ENCODE measurements around the gene PACSIN1. TPM values are rescaled to one million over a fixed set of nuclear protein-coding genes. Genes with fewer than 3 reads are reported as not detected.

PACSIN1 gene
- total RNA-seq, 1 experiment from 2014 or later, result not detected

DNA sequence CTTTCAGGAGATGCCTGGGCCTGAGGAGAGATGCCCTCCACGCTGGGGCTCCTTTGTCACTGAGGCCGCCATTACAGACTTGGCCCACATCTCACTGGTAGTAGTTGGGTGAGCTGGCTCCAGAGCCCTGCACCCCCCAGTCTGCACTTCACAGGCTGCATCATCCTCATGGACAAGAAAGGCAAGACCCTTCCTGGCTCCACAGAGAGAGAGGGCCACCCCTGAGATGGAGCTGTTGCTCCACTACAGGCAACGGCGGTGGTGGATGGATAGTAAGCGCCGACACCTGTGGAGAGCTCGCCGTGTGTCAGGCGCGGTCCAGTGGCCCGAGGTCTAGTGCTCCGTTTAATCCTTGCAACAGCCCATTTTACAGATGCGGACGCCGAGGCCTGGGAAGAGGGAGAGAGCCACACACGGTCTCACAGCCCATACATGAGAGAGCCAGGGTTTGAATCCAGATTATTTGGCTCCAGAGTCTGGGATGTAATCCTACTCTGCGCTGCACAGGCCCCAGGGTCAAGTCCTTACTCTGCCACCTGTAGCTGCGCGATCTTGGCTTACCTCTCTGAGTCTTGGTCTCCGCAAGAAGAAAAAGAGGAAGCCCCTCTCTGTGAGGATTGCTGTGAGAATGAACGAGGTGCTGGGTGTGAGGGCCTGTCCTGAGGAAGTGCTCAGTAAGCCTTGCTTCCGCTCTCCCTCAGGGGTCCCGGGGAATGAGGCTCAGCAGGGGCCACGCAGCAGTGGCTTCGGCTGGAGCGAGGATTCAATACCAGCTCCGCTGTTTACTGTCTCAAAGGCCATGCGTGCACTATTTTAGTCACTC lies 55.8 kb downstream of the PACSIN1 start:
- in situ Hi-C loops (cut with HindIII; ENCODE audit: low pct_unique_long_range_greater_than_20kb, low sequenced_read_pairs), result no loop called here
- no peak for DNase-seq (ENCODE audit: low read depth)

DNA sequence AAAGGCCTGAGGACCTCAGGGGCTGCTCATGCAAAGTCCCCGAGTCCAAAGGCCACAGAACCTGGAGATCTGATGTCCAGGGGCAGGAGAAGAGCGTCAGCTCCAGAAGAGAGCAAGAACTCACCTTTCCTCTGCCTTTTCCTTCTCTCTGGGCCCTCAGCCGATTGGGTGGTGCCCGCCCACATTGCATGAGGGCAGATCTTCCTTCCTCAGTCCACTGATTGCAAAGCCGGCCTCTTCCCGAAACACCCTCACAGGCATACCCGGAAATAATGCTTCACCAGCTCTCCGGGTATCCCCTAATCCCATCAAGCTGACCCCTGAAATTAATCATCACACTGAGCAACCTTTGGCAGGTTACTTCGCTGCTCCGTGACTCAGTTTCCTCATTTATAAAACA lies 56.9 kb downstream of the PACSIN1 start:
- in situ Hi-C loops (cut with HindIII; ENCODE audit: low pct_unique_long_range_greater_than_20kb, low sequenced_read_pairs), result no loop called here
- DNase-seq (ENCODE audit: low read depth), result no peak

DNA sequence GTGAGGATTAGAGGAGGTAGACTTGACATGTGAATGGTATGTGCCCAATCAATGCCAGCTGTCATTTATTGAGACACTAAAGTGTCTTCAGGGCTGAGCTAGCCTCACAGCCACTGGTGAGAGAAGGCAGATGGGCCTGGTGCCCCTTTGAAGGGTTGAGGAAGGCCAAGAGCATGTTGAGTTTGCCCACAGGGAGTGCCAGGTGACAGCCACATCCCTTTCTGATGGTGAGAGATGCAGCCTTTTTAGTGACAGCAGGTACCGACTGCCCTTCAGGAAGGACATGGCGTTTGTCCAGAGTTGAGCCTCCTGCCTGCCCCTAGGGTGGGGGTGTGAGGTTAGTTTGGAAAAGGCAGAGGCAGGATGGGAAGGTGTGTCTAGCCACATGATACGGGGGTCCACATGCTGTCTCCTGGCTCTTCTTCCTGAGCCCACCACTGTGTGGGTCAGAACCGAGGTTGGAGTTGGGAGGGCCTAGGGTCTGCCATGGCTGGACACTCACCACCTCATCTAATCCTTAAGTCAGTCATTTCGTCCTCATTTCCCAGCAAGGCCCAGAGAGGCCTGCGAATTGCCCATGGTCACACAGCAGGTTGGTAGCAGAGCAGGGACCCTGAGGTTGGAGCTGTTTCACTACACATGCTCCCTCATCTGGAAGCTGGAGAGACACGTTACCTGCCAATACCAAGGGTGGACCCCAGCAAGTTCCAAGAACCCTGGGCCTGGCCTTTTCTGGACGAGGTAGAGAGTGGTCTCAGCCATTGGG lies 57.7 kb downstream of the PACSIN1 start:
- in situ Hi-C loops (cut with HindIII; ENCODE audit: low pct_unique_long_range_greater_than_20kb, low sequenced_read_pairs), result no loop called here
- no peak for DNase-seq (ENCODE audit: low read depth)

DNA sequence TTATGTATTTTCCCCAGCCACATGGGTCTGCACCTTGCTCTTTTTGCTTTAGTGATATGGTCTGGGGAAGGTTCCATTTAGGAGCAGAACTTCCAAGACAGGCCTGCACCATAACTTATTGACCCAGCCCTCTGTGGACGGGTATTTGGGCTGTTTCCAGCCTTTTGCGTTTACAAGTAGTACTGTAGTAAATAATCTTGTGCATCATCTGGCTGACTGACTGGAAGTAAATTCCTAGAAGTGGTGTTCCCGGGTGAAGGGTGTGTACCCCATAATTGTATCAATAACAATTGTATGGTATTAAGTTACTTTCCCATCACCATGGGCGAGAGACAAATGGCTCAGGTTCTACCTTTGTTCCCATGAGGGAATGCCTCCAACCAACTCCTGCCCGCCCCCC lies 58.6 kb downstream of the PACSIN1 start:
- in situ Hi-C loops (cut with HindIII; ENCODE audit: low pct_unique_long_range_greater_than_20kb, low sequenced_read_pairs), result no loop called here
- no peak for DNase-seq (ENCODE audit: low read depth)

DNA sequence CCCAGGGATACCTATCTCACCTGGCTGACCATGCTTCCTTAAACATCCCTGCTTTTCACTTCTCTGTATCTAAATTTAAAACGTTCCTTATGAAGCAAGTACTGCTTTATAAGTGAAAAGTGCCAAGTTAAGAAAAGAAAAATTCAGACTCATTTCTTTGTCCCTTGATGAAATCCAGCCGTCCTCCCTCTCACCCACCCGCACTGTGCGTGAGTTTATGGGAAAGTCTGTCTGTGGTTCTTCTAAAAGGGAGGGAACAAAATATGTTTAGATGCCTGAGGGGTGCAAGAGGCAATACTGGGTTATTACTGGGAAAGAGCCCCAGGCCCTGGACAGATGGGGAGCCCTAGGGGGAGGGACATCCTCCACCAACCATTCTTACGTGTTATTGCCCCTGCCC lies 59.1 kb downstream of the PACSIN1 start:
- DNase-seq (ENCODE audit: low read depth), result no peak

DNA sequence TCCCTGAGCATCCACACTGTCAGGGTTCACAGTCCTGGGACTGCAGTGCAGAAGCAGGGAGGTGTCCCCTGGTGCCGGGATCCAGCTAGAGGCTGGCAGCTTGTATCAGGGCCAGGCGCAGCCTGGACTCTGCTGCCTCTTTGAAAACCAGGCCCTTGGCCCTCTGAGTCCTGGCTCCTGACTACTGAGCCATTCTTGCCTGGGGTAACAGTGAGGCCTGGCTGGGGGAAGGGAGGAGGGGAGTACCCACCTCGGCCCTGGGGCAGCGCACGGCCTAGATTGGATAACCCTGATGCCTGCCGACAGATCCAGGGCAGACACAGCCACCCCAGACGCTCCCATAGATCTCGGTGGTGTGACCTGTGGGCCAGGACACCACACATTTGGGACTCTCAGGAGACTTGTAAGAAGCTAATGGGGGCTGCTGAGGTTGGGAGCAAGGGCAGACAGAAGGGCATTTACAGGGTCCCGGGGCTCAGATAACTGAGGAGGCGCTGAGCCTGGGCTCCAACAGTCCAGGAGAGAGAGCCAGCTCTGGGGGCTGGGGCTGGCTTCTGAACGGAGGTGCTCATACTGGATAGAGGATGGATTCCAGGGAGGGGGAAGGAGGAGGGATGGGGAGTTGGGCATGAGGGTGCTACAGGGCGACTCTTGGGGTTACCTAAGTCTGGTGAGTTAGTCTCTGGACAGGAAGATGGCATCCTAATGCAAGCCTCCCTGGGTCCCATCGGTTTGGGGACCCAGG lies 59.7 kb downstream of the PACSIN1 start:
- no peak for DNase-seq (ENCODE audit: low read depth)
- in situ Hi-C loops (cut with HindIII; ENCODE audit: low pct_unique_long_range_greater_than_20kb, low sequenced_read_pairs), result no loop called here

More for the DNA sequence above, 59.1 kb downstream of the PACSIN1 start:
- in situ Hi-C loops (cut with HindIII; ENCODE audit: low pct_unique_long_range_greater_than_20kb, low sequenced_read_pairs), result no loop called here

DNA sequence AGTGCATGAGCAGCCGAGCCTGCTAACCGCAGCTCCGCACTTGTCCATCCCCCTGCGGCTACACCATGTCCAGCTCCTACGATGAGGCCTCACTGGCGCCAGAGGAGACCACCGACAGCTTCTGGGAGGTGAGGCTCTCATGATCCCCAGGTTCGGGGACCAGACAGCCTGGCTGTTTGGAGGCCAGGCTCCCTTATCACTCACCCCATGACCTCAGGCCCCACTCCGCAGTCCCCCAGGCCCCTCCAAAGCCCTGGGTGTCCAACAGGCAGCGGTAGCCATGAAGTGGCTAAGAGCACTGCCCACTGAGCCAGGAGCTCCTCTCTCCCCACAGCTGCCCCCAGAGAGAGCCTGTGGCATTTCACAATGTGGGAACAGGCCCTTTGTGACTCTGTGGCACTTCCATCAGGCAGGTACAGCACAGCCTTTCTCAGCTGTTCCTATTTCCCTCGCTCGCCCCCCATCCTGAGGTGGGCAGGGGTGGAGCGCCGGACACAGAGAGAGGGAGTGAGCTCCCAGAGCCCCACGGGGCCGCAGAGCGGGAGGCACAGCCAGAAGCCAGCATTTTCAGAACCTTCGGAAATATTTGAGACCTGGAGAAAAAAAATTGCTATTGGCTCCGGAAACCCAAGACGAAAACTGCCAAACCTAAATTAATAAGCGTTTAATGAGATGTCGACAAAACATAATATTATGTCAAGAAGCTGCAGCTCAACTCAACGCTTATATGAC lies 60.5 kb downstream of the PACSIN1 start:
- in situ Hi-C loops (cut with HindIII; ENCODE audit: low pct_unique_long_range_greater_than_20kb, low sequenced_read_pairs), result no loop called here

DNA sequence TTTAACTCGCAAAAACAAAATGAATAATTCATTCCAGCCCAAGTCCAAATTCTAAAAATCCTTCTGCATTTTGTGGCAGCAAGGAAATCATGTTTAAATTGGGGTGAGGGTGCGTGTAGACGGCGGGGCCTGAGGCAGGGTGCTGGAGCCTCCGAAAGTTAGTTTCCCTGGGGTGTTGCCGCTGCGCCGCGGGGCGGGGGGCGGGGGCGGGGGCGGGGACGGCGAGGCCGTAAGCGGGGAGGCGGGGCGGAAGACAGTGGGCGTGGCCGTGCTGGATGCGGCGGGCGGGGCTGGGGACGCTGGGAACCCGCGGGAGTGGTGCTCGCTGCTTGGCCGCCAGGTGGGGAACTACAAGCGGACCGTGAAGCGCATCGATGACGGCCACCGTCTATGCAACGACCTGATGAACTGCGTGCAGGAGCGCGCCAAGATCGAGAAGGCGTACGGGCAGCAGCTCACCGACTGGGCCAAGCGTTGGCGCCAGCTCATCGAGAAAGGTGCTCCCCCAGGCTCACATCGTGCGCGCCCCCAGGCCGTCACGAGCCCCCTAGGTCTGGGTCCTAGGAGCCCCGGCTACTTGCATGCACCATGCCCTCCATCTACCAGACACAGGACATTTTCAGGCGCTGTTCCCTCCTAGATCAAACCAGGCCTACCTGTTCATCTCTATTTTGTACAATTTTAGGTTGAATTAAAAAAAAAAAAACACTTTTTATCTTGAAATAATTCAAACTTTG lies 61.3 kb downstream of the PACSIN1 start:
- DNase-seq (ENCODE audit: low read depth), result peak; percentile 80
- in situ Hi-C loops (cut with HindIII; ENCODE audit: low pct_unique_long_range_greater_than_20kb, low sequenced_read_pairs), result no loop called here

More for the DNA sequence above, 60.5 kb downstream of the PACSIN1 start:
- no peak for DNase-seq (ENCODE audit: low read depth)

DNA sequence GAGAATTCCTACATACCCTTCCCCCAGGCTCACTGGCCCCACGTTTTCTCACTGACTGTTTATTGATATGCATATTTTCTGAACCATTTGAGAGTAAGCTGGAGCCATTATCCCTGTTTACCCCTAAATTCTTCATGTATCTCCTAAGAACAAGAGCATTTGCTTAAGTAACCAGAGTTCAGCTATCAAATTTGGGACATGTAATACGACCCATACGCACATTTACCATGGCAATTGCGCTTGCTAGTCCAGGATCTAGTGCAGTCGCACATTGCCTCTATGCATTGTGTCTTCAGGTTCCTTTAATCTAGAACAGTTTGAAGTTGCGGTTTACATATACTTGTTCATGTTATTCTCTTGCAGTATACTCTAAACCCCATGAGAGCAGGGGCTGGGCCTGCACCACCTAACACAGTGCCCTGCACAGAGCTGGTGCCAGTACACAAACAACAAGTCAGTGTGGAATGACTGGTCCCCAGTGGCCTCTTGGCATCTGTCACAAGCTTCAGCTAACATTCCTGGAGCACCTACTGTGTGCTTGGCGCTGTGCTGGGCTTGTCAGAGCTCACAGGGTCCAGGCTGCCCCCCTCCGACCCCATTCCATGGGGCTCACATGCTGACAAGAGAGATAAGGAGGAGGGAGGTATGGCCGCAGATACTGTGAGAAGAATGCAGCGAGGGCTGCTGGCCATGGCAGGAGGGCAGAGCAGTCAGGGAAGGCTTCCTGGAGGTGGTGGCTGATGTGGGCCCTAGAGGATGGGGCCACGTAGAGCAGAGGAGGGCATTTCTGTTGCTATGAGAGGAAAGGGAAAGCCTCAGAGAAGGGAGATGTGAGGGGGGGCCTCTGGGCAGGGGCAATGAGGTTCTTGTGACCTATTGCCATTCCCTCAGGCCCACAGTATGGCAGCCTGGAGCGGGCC lies 62.1 kb downstream of the PACSIN1 start:
- in situ Hi-C loops (cut with HindIII; ENCODE audit: low pct_unique_long_range_greater_than_20kb, low sequenced_read_pairs), result no loop called here
- no peak for DNase-seq (ENCODE audit: low read depth)

DNA sequence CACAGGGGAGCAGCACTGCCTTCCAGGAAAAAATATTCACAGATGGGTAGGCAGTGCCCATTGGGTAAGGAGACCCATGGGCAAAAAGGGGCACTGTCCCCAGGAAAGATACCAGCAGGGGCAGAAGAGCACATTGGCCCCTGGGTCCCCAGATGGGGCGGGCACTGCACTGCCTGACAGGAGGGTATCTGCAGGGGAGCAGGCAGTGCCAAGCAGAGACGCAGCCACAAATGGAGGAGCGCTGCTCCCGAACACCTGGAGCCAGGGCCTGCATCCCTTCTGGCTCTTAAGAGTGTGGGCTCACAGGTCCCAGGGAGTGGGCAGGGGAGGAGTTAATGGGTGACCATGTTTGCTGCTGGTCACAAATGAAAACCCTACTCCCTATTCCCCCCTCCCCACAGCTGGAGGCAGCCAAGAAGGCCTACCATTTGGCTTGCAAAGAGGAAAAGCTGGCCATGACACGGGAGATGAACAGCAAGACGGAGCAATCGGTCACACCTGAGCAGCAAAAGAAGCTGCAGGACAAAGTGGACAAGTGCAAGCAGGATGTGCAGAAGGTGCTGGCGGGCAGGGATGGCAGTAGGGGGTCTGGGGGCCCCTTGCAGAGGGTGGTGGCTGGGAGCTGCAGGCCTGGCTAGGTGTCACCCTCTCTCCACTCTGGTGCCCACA lies 63.3 kb downstream of the PACSIN1 start:
- in situ Hi-C loops (cut with HindIII; ENCODE audit: low pct_unique_long_range_greater_than_20kb, low sequenced_read_pairs), result no loop called here

DNA sequence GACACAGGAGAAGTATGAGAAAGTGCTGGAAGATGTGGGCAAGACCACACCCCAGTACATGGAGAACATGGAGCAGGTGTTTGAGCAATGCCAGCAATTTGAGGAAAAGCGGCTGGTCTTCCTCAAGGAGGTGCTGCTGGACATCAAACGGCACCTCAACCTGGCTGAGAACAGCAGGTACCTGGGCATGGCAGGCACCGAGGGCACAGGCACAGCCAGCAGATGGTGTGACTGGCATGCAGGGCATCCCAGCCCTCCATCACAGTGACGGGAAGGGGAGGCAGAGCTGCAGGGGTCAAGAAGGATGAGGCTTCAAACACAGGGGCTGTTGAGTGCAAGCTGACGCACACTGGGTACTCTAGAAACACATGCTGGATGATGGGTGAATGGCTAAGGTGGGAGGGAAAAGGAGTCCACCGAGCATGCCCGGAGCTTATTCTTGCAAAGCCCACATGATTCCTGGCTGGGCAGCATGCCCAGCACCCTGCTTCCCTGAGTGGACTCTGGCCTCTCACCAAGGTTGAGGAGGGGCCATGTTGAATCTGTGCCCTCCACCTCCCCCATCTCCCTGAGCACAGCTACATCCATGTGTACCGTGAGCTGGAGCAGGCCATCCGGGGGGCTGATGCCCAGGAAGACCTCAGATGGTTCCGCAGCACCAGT lies 63.9 kb downstream of the PACSIN1 start:
- in situ Hi-C loops (cut with HindIII; ENCODE audit: low pct_unique_long_range_greater_than_20kb, low sequenced_read_pairs), result no loop called here
- no peak for DNase-seq (ENCODE audit: low read depth)

More for the DNA sequence above, 63.3 kb downstream of the PACSIN1 start:
- no peak for DNase-seq (ENCODE audit: low read depth)

DNA sequence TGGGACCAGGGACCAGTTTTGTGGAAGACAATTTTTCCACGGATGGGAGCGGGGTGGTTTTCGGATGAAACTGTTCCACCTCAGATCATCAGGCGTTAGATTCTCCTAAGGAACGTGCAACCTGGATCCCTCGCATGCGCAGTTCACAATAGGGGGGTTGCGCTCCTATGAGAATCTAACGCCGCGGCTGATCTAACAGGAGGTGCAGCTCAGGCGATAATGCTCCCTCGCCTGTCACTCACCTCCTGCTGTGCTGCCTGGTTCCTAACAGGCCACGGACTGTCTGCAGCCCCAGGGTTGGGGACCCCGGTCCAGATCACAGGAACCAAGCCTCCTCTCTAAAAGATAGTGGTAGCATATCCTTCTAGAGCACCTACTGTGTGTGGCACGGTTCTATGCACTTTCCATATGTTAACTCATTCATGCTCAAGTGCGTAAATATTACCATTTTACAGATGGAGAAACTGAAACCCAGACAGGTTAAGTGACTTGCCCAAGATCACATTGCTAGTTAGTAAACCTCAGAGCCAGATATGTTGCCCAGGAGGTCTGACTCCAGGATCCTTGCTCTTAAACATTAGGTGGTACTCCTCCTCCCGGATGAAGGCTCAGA lies 65.0 kb downstream of the PACSIN1 start:
- no peak for DNase-seq (ENCODE audit: low read depth)
- in situ Hi-C loops (cut with HindIII; ENCODE audit: low pct_unique_long_range_greater_than_20kb, low sequenced_read_pairs), result no loop called here

DNA sequence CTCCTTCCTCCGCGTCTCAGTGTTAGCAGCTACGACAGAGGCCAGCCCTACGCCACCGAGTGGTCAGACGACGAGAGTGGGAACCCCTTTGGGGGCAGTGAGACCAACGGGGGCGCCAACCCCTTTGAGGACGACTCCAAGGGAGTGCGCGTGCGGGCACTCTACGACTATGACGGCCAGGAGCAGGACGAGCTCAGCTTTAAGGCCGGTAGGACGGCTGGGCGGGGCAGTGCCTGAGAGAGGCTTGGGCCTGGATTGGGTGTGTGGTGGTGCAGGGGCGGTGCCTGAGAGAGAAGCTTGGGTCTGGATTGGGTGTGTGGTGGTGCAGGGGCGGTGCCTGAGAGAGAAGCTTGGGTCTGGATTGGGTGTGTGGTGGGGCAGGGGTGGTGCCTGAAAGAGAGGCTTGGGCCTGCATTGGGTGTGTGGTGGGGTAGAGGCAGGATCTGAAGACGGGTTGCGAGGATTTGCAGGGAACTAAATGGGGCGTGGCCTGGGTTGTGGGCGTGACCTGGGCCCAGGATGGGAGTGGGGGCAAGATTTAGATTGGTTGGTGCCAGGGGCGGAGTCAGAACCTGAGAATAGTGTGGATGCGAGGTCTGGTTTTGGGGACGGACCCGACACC lies 65.8 kb downstream of the PACSIN1 start:
- DNase-seq (ENCODE audit: low read depth), result no peak
- in situ Hi-C loops (cut with HindIII; ENCODE audit: low pct_unique_long_range_greater_than_20kb, low sequenced_read_pairs), result no loop called here

DNA sequence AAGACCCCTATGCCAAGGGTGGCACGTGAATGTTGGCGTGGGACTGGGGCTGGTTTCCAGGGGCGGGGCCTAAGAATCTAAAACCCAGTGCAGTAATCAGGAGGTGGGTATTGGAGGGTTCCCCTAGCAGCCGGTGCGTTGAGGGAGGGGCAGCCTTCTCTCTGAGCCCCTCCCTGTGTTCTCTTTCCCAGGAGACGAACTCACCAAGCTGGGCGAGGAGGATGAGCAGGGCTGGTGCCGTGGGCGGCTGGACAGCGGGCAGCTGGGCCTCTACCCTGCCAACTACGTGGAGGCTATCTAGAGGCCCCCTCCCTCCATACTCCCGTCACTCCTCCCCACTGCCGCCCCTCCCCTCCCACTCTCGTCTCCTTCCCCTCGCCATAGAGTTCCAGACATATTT lies 66.4 kb downstream of the PACSIN1 start:
- DNase-seq (ENCODE audit: low read depth), result no peak
- in situ Hi-C loops (cut with HindIII; ENCODE audit: low pct_unique_long_range_greater_than_20kb, low sequenced_read_pairs), result no loop called here

DNA sequence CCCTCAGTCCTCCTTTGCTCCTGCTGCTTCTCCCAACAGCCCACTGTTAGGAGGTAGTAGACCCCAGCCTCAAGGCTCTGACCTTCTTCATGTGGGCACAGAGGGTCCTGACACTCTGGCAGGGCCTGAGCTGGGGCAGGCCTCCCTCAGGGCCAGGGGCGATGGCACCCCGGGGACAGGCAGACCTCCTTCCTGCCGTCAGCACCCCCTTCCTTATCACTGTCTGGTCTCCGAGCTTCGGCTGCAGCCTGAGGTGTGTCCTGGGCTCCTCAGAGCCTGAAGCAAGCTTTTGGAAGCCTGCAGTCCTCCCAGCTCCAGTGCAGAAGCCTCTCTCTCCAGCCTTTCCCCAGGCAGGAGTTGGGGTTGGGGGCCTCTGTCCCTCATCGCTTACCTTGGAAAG lies 68.3 kb downstream of the PACSIN1 start:
- in situ Hi-C loops (cut with HindIII; ENCODE audit: low pct_unique_long_range_greater_than_20kb, low sequenced_read_pairs), result no loop called here
- no peak for DNase-seq (ENCODE audit: low read depth)

All from Caki2 (cell line).